KBM-7 (cell line): ENCODE measurements around the gene KAZN.

Source experiments
- DNase-seq: peaks from one replicate; pipeline ENCODE4 v3.0.0-alpha.2; 2015
- in situ Hi-C: fragments of 300-500 bp; cut with MboI; formaldehyde crosslinking; loops from 2 replicates; pipeline ENCODE4 v1.14.3; 2020; ENCODE audit warnings: low sequenced_read_pairs, low pct_unique_long_range_greater_than_20kb, mixed read lengths

The KAZN gene

GRCh38 chr1:14848203-14848602, 249.7 kb downstream of the KAZN start:
- in situ Hi-C loops: no loop called here
- DNase-seq: no peak

DNA sequence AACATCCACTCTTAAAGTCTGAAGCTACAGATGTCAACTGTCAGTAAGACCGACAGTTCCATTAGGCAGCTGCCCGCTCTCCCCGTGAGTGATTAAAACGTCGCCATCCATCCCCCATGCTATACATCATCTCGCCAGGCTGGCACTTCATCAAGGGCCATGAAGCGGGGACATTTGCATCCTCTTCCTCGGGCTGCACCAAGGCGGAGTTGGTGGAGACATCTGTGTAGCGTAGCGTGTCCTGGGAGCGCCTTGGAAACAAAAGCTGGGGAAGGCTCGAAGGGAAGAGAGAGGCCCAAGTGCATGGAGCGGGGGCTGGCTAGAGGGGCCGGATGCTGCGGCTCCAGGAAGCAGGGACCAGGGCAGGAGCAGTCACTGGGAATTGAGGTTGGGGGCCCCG, 250.1 kb downstream of the KAZN start:
- no peak for DNase-seq
- in situ Hi-C loops: no loop called here

DNA sequence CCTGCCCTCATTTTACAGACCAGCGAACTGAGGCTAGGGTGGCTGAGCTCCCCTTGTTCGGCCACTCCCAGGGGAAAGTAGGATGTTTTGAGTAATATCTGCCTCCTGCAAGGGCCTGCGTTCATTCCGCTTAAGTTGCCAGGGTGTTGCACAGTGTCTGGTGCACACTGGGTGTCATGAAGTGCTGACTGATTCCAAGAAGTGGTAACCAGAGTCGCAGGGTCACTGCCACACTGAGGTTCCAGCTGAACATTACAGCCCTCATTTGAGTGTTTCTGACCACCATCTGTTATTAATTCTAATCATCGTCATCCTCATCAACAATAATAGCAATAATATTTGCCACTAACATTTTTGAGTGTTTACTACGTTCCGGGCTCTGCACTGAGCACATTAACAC, 250.6 kb downstream of the KAZN start:
- DNase-seq: no peak
- in situ Hi-C loops: no loop called here

GRCh38 chr1:14850563-14850962, 252.1 kb downstream of the KAZN start:
- peak; percentile 26 for DNase-seq
- in situ Hi-C loops: no loop called here

DNA sequence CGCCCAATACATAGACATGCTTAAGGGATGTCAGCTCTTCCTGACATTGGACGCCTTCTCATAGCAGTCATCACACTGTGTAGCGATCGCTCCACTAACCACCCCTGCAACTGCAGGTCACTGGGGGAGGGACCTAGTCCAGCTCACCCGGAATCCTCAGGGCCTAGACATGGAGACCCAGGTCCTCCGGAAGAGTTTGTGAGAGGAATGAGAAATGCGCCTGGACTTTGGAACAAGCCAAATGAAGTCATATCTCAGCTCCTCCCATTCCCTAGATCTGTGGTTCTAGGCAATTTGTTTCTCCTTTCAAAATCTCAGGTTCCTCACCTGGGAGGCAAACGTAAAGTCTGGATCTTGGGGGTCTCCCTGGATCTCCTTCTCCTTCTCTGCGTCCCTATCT, 253.3 kb downstream of the KAZN start:
- in situ Hi-C loops: no loop called here
- no peak for DNase-seq

DNA sequence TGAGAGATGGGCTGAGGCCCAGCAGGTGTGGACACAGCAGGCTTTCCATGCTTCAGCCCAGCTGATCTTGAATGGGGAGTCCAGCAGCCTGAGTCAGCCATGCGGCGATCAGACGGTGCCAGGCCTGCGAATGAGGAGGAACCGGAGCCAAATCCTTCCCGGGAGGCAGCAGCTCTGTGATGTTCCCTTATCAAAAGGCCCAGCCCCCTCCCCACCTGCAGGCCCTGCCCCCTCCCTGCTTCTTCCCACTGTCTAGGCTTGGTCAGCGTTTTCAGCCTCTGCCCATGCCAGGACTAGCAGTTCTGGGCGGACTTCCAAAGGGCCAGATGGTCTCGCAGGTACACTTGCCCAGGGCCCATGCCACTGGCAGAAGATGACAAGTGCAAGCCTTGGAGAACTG, 253.8 kb downstream of the KAZN start:
- in situ Hi-C loops: no loop called here
- no peak for DNase-seq

DNA sequence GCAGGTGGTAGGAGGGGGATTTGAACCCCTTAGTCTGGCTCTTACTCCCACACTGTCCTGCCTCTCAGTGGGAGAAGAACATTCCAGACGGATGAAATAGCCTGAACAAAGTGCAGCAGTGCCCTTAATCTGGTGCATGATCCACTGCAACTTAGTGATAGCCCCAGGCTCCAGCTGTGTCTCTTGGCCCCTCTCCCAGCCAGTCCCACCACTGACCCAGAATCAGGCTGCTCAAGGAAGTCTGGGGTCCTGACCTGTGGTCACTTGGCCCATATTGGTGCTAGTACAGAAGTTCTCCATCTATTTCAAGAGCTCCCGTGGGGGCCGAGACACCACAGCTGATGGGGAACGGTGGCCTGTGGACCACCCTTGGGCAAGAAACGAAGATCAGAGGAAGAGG, 255.0 kb downstream of the KAZN start:
- DNase-seq: no peak
- in situ Hi-C loops: no loop called here

- no peak for DNase-seq
- in situ Hi-C loops: no loop called here
These were observed 256.8 kb downstream of the KAZN start for GRCh38 chr1:14855268-14855667.

- no peak for DNase-seq
- in situ Hi-C loops: no loop called here
These were observed 257.3 kb downstream of the KAZN start for GRCh38 chr1:14855801-14856200.

DNA sequence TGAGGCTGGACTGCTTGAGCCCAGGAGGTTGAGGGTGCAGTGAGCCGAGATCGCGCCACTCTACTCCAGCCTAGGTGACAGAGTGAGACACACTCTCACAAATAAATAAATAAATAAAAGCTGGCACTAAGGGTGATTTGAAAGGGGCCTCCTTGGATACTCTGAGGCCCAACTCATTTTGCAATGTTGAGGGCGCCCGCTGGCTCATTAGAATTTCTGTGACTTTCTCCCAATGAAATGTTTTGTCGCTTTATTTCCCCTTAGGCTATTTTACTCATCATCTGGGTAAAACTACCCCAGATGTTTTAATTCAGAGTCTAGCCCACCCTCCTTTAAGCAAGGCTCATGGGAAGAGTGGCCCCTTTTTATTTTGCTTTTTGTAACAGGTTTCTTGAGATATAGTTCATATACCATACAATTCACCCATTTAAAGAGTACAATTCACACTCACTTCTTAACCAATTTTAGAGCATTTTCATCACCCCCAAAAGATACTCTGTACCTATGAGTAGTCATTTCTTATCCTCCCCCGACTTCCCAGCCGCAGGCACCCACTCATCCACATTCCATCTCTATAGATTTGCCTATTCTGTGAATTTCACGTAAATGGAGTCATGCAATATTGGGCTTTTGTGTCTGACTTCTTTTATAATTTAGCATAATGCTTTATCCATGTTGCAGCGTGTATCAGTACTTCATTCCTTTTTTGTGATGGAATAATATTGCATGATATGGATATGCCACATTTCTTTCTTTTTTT, 259.1 kb downstream of the KAZN start:
- DNase-seq: no peak
- in situ Hi-C loops: no loop called here

DNA sequence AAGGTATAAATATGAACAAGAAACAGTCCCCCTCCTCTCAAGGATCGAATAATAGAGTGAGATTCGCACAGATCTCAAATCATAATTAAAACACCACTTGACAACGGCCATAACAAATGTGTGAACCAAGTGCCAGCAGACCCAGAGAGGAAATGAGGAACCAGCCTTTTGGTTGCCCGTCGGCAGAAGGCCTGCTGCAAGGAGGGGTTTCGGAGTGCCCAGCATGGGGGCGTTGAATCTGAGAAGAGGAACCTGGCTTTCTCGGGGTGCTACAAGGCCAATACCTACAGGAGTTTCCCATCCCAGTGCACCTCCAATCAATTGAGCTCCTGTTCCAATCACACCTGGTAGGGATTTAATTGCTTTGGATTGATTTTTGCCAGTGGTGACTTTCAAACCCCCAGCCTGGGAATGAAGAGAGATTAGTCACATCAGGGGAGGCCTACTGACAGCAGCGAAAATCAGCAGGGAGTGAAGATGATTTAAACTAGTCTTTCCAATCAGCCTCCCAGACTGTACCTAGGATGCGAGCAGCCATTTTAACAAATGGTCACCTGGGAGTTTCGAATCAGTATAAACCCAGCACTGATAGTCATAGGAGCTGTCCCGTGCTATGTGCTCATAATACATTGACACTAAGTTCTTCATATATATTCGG, 263.8 kb downstream of the KAZN start:
- in situ Hi-C loops: no loop called here

DNA sequence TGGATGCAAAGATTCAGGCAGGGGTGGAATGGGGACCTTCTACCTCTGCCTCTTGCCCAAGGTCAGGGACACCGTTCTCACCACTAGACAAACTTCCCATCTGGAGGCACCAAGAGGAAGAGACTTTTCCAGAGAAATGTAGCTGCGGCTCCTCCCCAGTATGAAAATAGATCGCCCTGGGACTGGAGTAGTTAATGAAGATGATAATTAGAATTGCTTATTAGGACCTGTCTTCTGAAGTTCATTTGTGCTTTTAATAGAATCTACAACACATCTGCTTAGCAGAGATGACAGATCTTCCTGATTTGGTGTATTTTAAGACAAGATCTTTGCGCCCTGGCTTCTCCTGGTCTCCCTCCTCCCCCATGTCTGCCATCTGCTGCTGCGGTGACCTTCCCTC, 266.6 kb downstream of the KAZN start:
- in situ Hi-C loops: no loop called here
- DNase-seq: no peak

More for the DNA sequence above, 263.8 kb downstream of the KAZN start:
- DNase-seq: no peak

GRCh38 chr1:14866911-14867612, 268.6 kb downstream of the KAZN start:
- in situ Hi-C loops: no loop called here
- no peak for DNase-seq

DNA sequence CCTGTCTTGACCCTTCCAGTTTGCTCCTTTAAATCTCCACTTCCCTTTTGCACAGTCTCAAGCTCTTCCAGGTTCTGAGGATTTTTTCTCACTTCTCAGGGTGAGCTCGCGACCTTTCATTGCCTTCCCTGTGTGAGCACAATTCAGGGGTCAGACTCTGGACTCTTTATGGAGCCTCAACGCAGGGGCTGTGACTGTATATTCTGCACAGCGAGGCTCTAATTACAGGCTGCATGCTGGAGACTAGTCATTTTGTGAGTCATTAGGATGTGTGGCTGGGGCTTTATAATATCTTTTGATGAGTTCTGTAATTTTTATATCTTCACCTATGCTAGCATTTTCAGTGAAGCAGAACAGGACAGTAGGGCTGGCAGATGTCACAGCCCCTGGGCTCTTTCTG, 270.7 kb downstream of the KAZN start:
- in situ Hi-C loops: no loop called here
- no peak for DNase-seq

DNA sequence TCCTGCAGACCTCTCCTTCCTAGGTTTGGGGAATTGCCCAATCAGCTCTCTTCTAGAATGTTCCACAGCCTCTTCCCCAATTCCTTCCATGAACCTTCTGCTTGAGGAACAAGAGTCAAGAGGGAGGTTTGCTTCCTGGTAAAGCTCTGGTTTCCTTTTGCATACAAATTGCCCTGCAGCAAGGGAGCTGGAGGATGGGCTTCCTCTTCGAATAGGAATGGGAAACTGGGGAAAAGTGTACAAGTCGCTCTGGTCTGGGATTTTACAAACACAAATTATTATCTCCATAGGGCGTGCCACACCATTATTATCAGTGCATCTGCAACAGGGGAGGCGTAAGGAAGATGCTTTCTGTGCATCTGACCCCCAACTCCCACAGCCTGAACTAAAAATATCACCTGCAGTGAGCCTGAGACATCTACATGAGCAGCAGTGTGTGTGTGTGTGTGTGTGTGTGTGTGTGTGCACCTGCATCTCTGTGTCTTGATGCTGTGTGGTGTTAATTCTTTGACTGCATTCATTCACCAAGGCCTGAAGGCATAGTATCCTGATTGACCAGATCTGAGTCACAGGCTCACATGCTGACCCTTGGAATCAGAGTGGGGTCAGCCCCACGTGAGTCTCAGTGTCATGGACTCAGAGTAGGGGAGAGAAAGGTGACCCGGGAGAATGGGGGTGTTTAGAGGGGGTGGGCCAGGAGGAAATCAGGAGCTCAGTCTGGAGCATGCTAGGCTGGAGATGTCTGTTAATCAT, 272.9 kb downstream of the KAZN start:
- in situ Hi-C loops: no loop called here
- DNase-seq: no peak

DNA sequence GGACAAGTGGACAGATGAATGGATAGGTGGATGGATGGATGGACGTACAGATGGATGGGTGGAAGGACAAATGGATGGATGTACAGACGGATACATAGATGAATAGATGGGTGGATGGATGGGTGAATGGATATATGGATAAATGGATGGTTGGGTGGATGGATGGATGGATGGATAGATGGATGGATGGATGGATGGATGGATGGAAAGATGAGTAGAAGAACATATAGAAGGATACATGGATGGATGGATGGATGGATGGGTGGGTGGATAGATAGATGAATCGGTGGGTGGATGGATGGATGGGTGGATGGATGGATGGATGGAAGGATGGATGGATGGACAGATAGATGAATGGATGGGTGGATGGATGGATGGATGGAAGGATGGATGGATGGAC, 274.3 kb downstream of the KAZN start:
- DNase-seq: no peak
- in situ Hi-C loops: no loop called here

- in situ Hi-C loops: no loop called here
- DNase-seq: no peak
These were observed 275.2 kb downstream of the KAZN start for GRCh38 chr1:14873677-14874076.

- DNase-seq: no peak
- in situ Hi-C loops: no loop called here
These were observed 277.3 kb downstream of the KAZN start for GRCh38 chr1:14875524-14876509.

DNA sequence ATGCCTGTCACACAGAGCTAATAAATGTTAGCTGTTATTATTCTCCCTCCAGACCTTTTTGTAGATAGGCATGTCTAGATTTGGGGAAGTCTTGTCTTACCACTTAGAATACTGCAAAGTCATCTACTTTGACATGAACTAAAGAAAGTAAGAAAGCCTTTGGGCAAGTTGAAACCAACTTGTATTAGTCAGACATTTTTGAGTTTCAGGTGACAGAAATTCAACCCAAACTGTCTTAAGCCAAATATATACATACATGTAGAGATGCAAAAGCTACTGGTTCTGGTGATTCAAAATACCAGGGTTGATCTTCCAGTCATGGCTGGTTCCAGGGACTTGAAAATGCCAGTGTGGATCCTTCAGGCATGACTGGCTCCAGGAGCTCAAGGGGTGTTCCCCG, 278.3 kb downstream of the KAZN start:
- DNase-seq: no peak
- in situ Hi-C loops: no loop called here
